Middle frontal gyrus (tissue), 1 donor: ENCODE measurements around the gene TBC1D8.

ENCODE experiments used
- DNase-seq: peaks from one replicate; pipeline ENCODE4 v3.0.0-alpha.2; 2015; ENCODE audit warnings: low spot score; ENCODE audit errors: extremely low spot score

The TBC1D8 gene

GRCh38 chr2:101135412-101136296, 15.5 kb downstream of the TBC1D8 start:
- no peak for DNase-seq

- DNase-seq = no peak
Observed at GRCh38 chr2:101133492-101134100, 17.6 kb downstream of the TBC1D8 start.

- DNase-seq = no peak
Observed at GRCh38 chr2:101132202-101132601, 19.0 kb downstream of the TBC1D8 start.

GRCh38 chr2:101130081-101130480, 21.1 kb downstream of the TBC1D8 start:
- DNase-seq = no peak

- no peak for DNase-seq
Observed at GRCh38 chr2:101127319-101128056, 23.7 kb downstream of the TBC1D8 start.

- DNase-seq = no peak
Observed at GRCh38 chr2:101125808-101126207, 25.4 kb downstream of the TBC1D8 start.

GRCh38 chr2:101125374-101125773, 25.8 kb downstream of the TBC1D8 start:
- DNase-seq = no peak

GRCh38 chr2:101124643-101125366, 26.4 kb downstream of the TBC1D8 start:
- no peak for DNase-seq

- no peak for DNase-seq
Observed at GRCh38 chr2:101123795-101124471, 27.2 kb downstream of the TBC1D8 start.

GRCh38 chr2:101121174-101121573, 30.0 kb downstream of the TBC1D8 start:
- no peak for DNase-seq

- DNase-seq = no peak
Observed at GRCh38 chr2:101120124-101120996, 30.8 kb downstream of the TBC1D8 start.

GRCh38 chr2:101119431-101119830, 31.8 kb downstream of the TBC1D8 start:
- DNase-seq = no peak

GRCh38 chr2:101116841-101117552, 34.2 kb downstream of the TBC1D8 start:
- DNase-seq = no peak

- no peak for DNase-seq
Observed at GRCh38 chr2:101116348-101116747, 34.8 kb downstream of the TBC1D8 start.

- DNase-seq = no peak
Observed at GRCh38 chr2:101115664-101116063, 35.5 kb downstream of the TBC1D8 start.

GRCh38 chr2:101114815-101115214, 36.4 kb downstream of the TBC1D8 start:
- DNase-seq = no peak

GRCh38 chr2:101114268-101114783, 36.9 kb downstream of the TBC1D8 start:
- no peak for DNase-seq

GRCh38 chr2:101113441-101114267, 37.5 kb downstream of the TBC1D8 start:
- DNase-seq = no peak
